Stimulated activated CD8-positive, alpha-beta memory T cell treated with anti-CD3 and anti-CD28 coated beads, Interleukin-2, amount 100 ng/mL, for 1 hour (primary cell): ENCODE data around the gene CKLF.
"Not testable (repeated sequence)": the region's sequence is repeated elsewhere in the genome, so short reads cannot be mapped to it uniquely, and the experiment has no call there.

Source experiments
- DNase-seq, 2 donors: peaks; one replicate each; pipeline ENCODE4 v3.0.0-alpha.2; 2020; ENCODE audit warnings: low read depth in 2 of 2

The CKLF gene

GRCh38 chr16:66552286-66553177 lies at the start of gene CKLF:
TSS of gene CKLF (plus strand) at chr16:66552576. CDS start at chr16:66552716, 140 bp downstream.
- peak; percentile 82 to 84 for DNase-seq

GRCh38 chr16:66503030-66503429 lies 49.3 kb upstream of the CKLF start:
- DNase-seq, result no peak

- DNase-seq, result no peak
Measured at GRCh38 chr16:66503612-66504011, 48.8 kb upstream of the CKLF start.

GRCh38 chr16:66507731-66508239 lies 44.6 kb upstream of the CKLF start:
- no peak for DNase-seq

GRCh38 chr16:66508248-66508913 lies 44.0 kb upstream of the CKLF start:
- DNase-seq, result no peak

- no peak for DNase-seq
Measured at GRCh38 chr16:66508914-66509496, 43.4 kb upstream of the CKLF start.

GRCh38 chr16:66509576-66509975 lies 42.8 kb upstream of the CKLF start:
- DNase-seq, result no peak

GRCh38 chr16:66510298-66510697 lies 42.1 kb upstream of the CKLF start:
- no peak for DNase-seq

GRCh38 chr16:66510711-66511601 lies 41.4 kb upstream of the CKLF start:
- no peak for DNase-seq

- no peak for DNase-seq
Measured at GRCh38 chr16:66511602-66512271, 40.6 kb upstream of the CKLF start.

- DNase-seq, result no peak
Measured at GRCh38 chr16:66512272-66513110, 39.9 kb upstream of the CKLF start.

GRCh38 chr16:66513111-66513723 lies 39.2 kb upstream of the CKLF start:
- DNase-seq, result no peak

- DNase-seq, result not testable (repeated sequence)
Measured at GRCh38 chr16:66514391-66514790, 38.0 kb upstream of the CKLF start.

GRCh38 chr16:66514980-66515595 lies 37.3 kb upstream of the CKLF start:
- not testable (repeated sequence) for DNase-seq

GRCh38 chr16:66515596-66516508 lies 36.5 kb upstream of the CKLF start:
- no peak for DNase-seq

- no peak for DNase-seq
Measured at GRCh38 chr16:66516509-66516807, 35.9 kb upstream of the CKLF start.

GRCh38 chr16:66516808-66517585 lies 35.4 kb upstream of the CKLF start:
- DNase-seq, result peak; percentile 55 to 69
